HFF-Myc (cell line): ENCODE results near the gene TBC1D19.
"Not testable (repeated sequence)": the region's sequence is repeated elsewhere in the genome, so short reads cannot be mapped to it uniquely, and the experiment has no call there.

Experiments
- DNase-seq: peaks from one replicate; pipeline ENCODE4 v3.0.0-alpha.2; 2011; ENCODE audit warnings: low read depth; ENCODE audit errors: extremely low read depth
- H3K4me3 ChIP-seq: replicated peaks from 2 replicates; pipeline ENCODE4 v1.5.1; 2011; ENCODE audit warnings: low read depth, mild to moderate bottlenecking, control low read depth, low read length
- TF ChIP-seq, protein P1 (sequence below): IDR thresholded peaks from 2 replicates; pipeline ENCODE4 v1.5.1; 2012; ENCODE audit warnings: mild to moderate bottlenecking, low read depth, low read length, control low read depth; ENCODE audit errors: missing control alignments

The TBC1D19 gene

GRCh38 chr4:26670903-26671537 is 87.1 kb downstream of the TBC1D19 start:
- no peak for DNase-seq
- TF ChIP-seq, protein P1, sequence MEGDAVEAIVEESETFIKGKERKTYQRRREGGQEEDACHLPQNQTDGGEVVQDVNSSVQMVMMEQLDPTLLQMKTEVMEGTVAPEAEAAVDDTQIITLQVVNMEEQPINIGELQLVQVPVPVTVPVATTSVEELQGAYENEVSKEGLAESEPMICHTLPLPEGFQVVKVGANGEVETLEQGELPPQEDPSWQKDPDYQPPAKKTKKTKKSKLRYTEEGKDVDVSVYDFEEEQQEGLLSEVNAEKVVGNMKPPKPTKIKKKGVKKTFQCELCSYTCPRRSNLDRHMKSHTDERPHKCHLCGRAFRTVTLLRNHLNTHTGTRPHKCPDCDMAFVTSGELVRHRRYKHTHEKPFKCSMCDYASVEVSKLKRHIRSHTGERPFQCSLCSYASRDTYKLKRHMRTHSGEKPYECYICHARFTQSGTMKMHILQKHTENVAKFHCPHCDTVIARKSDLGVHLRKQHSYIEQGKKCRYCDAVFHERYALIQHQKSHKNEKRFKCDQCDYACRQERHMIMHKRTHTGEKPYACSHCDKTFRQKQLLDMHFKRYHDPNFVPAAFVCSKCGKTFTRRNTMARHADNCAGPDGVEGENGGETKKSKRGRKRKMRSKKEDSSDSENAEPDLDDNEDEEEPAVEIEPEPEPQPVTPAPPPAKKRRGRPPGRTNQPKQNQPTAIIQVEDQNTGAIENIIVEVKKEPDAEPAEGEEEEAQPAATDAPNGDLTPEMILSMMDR, result no peak
- no peak overlapping the region for H3K4me3 ChIP-seq

GRCh38 chr4:26679040-26679695 is 95.3 kb downstream of the TBC1D19 start:
- not testable (repeated sequence) for DNase-seq, H3K4me3 ChIP-seq

DNA sequence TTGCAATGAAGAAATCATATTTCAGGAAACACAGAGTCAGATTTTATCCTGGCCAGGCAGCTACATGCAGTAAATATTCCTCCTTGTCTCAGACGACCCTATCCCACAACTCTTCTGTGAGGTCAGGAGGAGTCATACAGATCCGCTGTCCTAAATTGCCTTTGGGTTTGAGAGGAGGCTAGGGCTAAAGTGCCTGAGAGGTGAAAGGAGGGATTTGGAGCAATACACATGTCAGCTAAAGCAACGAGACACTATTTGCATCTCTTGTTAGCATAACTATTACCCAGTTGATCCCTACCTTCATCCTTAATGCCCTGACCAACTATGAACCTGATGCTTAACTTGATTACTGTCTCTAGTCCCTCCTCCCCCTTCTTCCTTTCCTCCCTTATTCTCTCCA is 98.6 kb downstream of the TBC1D19 start:
- DNase-seq, result no peak
- H3K4me3 ChIP-seq, result no peak overlapping the region
- TF ChIP-seq, protein P1, result no peak

GRCh38 chr4:26685250-26685649 is 101.4 kb downstream of the TBC1D19 start:
- DNase-seq, result no peak
- no peak overlapping the region for H3K4me3 ChIP-seq
- TF ChIP-seq, protein P1, result no peak

DNA sequence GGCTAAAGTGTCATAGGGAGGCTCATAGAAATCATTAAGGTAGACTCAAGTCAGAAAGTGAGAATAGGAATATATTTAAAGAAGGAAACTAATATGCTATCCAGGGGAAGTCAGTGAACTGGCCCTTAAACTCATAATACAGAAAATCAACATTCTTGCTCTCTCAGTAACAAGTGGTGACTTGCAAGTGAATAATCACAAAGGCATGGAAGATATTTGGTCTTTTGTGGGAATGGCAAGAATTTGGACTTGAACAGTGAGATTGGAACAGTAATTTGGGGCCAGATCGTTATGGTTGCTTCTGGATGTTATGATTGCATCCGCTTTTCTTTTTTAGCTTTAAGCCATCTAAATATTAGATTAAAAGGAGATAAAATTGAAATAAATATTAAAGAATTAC is 103.8 kb downstream of the TBC1D19 start:
- peak; percentile 29 for DNase-seq
- no peak overlapping the region for H3K4me3 ChIP-seq
- TF ChIP-seq, protein P1, result no peak

- DNase-seq, result no peak
- H3K4me3 ChIP-seq, result no peak overlapping the region
- TF ChIP-seq, protein P1, result no peak
Observed at GRCh38 chr4:26690506-26690905, 106.6 kb downstream of the TBC1D19 start.

DNA sequence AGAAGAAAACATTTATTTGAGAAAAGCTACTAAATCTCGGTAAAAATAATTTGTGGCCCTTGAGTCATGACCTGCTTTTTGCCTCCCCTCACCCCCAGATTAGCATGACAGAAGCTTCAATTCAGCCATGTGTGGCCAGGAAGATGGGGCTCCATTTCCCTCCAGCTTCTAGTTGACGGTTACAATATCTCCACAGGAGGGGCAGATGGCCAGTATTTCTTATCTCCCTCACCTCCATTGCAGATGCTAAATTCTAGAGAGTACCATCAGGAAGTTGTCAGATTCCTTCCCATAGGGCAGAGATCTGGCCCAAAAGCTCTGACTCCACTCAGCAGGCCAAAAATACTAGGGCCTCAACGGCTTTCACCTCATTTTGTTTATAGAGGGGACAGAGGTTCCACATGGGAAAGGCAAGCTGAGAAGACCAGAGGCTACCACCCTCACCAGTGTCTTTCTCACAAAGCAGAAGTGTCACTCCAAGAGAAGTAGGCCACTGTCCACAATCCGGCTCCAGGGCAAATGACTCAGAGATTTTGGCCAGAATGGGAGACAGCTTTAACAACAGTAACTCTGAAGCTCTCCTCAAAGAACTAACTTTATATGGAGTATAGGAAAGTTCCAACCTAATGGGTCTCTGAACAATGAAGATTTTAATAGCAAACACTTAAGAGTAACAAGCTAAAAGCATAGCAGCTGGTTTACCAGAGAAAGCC is 108.3 kb downstream of the TBC1D19 start:
- no peak for DNase-seq

DNA sequence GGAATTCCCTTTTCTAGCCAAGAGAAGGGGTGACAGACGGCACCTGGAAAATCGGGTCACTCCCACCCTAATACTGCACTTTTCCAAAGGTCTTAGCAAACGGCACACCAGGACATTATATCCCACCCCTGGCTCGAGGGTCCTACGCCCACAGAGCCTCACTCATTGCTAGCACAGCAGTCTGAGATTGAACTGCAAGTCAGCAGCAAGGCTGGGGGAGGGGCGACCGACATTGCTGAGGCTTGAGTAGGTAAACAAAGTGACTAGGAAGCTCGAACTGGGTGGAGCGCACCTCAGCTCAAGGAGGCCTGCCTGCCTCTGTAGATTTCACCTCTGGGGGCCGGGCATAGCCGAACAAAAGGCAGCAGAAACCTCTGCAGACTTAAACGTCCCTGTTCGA is 110.2 kb downstream of the TBC1D19 start:
- not testable (repeated sequence) for H3K4me3 ChIP-seq, DNase-seq

More for the DNA sequence above, 108.3 kb downstream of the TBC1D19 start:
- TF ChIP-seq, protein P1, result no peak
- H3K4me3 ChIP-seq, result no peak overlapping the region
